HCT116 (cell line): ENCODE data around the gene PTPN22.

Experiments used
- CTCF ChIP-seq, 3 experiments: fragments of 200-600 bp in 1 of 3; sonication (generic) in 1 of 3; IDR thresholded peaks in 2 of 3; conservative IDR thresholded peaks in 1 of 3; 2 replicates each; pipeline ENCODE4 v1.5.1; 2012 to 2017; ENCODE audit warnings: low read depth in 2 of 3, low read length in 2 of 3, antibody characterized with exemption in 1 of 3, borderline replicate concordance in 1 of 3, control low read depth in 1 of 3, mild to moderate bottlenecking in 1 of 3, mixed read lengths in 1 of 3, mixed run types in 1 of 3, moderate library complexity in 1 of 3; ENCODE audit not compliant: insufficient read depth in 1 of 3
- EGR1 ChIP-seq: IDR thresholded peaks from 2 replicates; pipeline ENCODE4 v1.6.1; 2012; ENCODE audit warnings: low read depth
- EZH2 ChIP-seq: fragments of 200-600 bp; sonication (generic); IDR thresholded peaks from 2 replicates; pipeline ENCODE4 v1.6.1; 2017; ENCODE audit warnings: antibody characterized with exemption, mixed run types
- POLR2A ChIP-seq: IDR thresholded peaks from 2 replicates; pipeline ENCODE4 v1.7.0; 2011; ENCODE audit warnings: borderline replicate concordance; ENCODE audit not compliant: insufficient read depth, insufficient read length; ENCODE audit errors: extremely low read depth

DNA sequence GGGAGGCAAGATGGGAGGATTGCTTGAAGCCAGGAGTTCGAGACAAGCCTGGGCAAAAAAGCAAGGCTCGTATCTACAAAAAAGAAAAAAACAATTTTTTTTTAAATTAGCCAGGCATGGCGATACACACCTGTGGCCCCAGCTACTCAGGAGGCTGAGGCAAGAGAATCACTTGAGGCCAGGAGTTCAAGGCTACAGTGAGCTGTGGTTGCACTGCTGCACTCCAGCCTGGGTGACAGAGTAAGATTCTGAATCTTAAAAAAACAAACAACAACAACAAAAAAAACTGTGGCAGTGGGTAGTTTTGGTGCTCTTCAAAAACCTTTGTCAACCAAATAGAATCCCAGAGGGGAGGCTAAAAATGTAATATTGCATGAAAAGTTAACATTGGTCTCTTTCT, 734 bp downstream of the PTPN22 start:
- TF ChIP-seq CTCF (IDR thresholded peaks at IDR 0.05 in 2 of 3, conservative IDR thresholded peaks at IDR 0.05 in 1 of 3; ENCODE audit: borderline replicate concordance in 1 of 3, insufficient read depth in 1 of 3, low read depth in 2 of 3, low read length in 2 of 3): no peak
- no peak for TF ChIP-seq EGR1
- no peak for TF ChIP-seq EZH2
- TF ChIP-seq POLR2A: no peak
